ENCODE measurements around the gene FSIP2. TPM values are rescaled to one million over a fixed set of nuclear protein-coding genes. Genes with fewer than 3 reads are reported as not detected.

The FSIP2 gene
- total RNA-seq, 3 donors from 2014 or later (not counting 1 experiment from before 2014, with no cell fraction given): 0.79 to 1.5 (median 0.95) TPM

GRCh38 chr2:185796758-185797157 is 58.2 kb downstream of the FSIP2 start:
- no peaks in the 10 kb centered on the region for H3K4me1 Mint-ChIP-seq
- H3K4me1 ChIP-seq (ENCODE audit: control insufficient read depth, insufficient read depth, low read length): no peaks in the 10 kb centered on the region
- WGBS (ENCODE audit: insufficient coverage): 84% methylated on average over 2 of the region's 2 CpGs
- no peak overlapping the region for H3K4me3 ChIP-seq (ENCODE audit: low read length)
- ATAC-seq: no peak
- no peak overlapping the region for H3K4me3 Mint-ChIP-seq
- DNase-seq: no peak
- no peaks in the 10 kb centered on the region for H3K27me3 Mint-ChIP-seq (ENCODE audit: low read depth in 2 of 2)
- no peak overlapping the region for H3K27ac Mint-ChIP-seq
- H3K9me3 ChIP-seq (ENCODE audit: control insufficient read depth, insufficient read depth, low read length): no peaks in the 10 kb centered on the region
- no peaks in the 10 kb centered on the region for H3K27me3 ChIP-seq (ENCODE audit: control insufficient read depth, insufficient read depth, low read length)
- H3K36me3 ChIP-seq (ENCODE audit: control insufficient read depth, insufficient read depth, low read length): no peaks in the 10 kb centered on the region
- H3K9me3 Mint-ChIP-seq: peaks cover 0 to 8% of the 10 kb centered on the region in 2 donors
- H3K36me3 Mint-ChIP-seq: no peaks in the 10 kb centered on the region
- no peak for TF ChIP-seq CTCF (IDR thresholded peaks at IDR 0.05)
- intact Hi-C loops (cut with micrococcal nuclease): no loop called here
- H3K27ac ChIP-seq (ENCODE audit: low read length): no peak overlapping the region

- no peak overlapping the region for H3K27ac Mint-ChIP-seq
- no peak for TF ChIP-seq CTCF (IDR thresholded peaks at IDR 0.05)
- Histone ChIP-seq H3K9me3 (ENCODE audit: control insufficient read depth, insufficient read depth, low read length) (no peaks in the 10 kb centered on the region), H3K36me3 (ENCODE audit: control insufficient read depth, insufficient read depth, low read length) (no peaks in the 10 kb centered on the region), H3K4me3 (ENCODE audit: low read length) (no peak overlapping the region), H3K4me1 (ENCODE audit: control insufficient read depth, insufficient read depth, low read length) (no peaks in the 10 kb centered on the region), H3K27ac (ENCODE audit: low read length) (no peak overlapping the region), H3K27me3 (ENCODE audit: control insufficient read depth, insufficient read depth, low read length) (no peaks in the 10 kb centered on the region)
- ATAC-seq (no peak), DNase-seq (no peak)
- intact Hi-C loops (cut with micrococcal nuclease): no loop called here
- no peaks in the 10 kb centered on the region for H3K27me3 Mint-ChIP-seq (ENCODE audit: low read depth in 2 of 2)
- no peak overlapping the region for H3K4me3 Mint-ChIP-seq
- peaks cover 8% of the 10 kb centered on the region for H3K36me3 Mint-ChIP-seq
- peaks cover 12 to 18% of the 10 kb centered on the region in 2 donors for H3K9me3 Mint-ChIP-seq
- H3K4me1 Mint-ChIP-seq: no peaks in the 10 kb centered on the region
Measured at GRCh38 chr2:185802926-185803325, 64.3 kb downstream of the FSIP2 start.

GRCh38 chr2:185806783-185807182 is 68.2 kb downstream of the FSIP2 start:
- H3K9me3 ChIP-seq (ENCODE audit: control insufficient read depth, insufficient read depth, low read length): peaks cover 1% of the 10 kb centered on the region
- Mint-ChIP-seq H3K4me1 (no peaks in the 10 kb centered on the region), H3K36me3 (peaks cover 8% of the 10 kb centered on the region), H3K27me3 (ENCODE audit: low read depth in 2 of 2) (no peaks in the 10 kb centered on the region), H3K27ac (no peak overlapping the region), H3K9me3 (peaks cover 21% of the 10 kb centered on the region in 2 donors), H3K4me3 (no peak overlapping the region)
- no peaks in the 10 kb centered on the region for H3K4me1 ChIP-seq (ENCODE audit: control insufficient read depth, insufficient read depth, low read length)
- DNase-seq (no peak), ATAC-seq (no peak)
- H3K4me3 ChIP-seq (ENCODE audit: low read length): no peak overlapping the region
- intact Hi-C loops (cut with micrococcal nuclease): no loop called here
- no peaks in the 10 kb centered on the region for H3K36me3 ChIP-seq (ENCODE audit: control insufficient read depth, insufficient read depth, low read length)
- no peaks in the 10 kb centered on the region for H3K27me3 ChIP-seq (ENCODE audit: control insufficient read depth, insufficient read depth, low read length)
- no peak overlapping the region for H3K27ac ChIP-seq (ENCODE audit: low read length)
- TF ChIP-seq CTCF (IDR thresholded peaks at IDR 0.05): no peak

- intact Hi-C loops (cut with micrococcal nuclease): no loop called here
- Mint-ChIP-seq H3K27ac (no peak overlapping the region), H3K36me3 (peaks cover 8% of the 10 kb centered on the region), H3K4me1 (no peaks in the 10 kb centered on the region), H3K4me3 (no peak overlapping the region), H3K27me3 (ENCODE audit: low read depth in 2 of 2) (no peaks in the 10 kb centered on the region), H3K9me3 (peaks cover 21% of the 10 kb centered on the region in 2 donors)
- DNase-seq: no peak
- H3K4me1 ChIP-seq (ENCODE audit: control insufficient read depth, insufficient read depth, low read length): no peaks in the 10 kb centered on the region
- peak in 1 of 3 donors; percentile 52 for ATAC-seq
- no peaks in the 10 kb centered on the region for H3K36me3 ChIP-seq (ENCODE audit: control insufficient read depth, insufficient read depth, low read length)
- no peak overlapping the region for H3K27ac ChIP-seq (ENCODE audit: low read length)
- no peak overlapping the region for H3K4me3 ChIP-seq (ENCODE audit: low read length)
- TF ChIP-seq CTCF (IDR thresholded peaks at IDR 0.05): no peak
- H3K9me3 ChIP-seq (ENCODE audit: control insufficient read depth, insufficient read depth, low read length): peaks cover 6% of the 10 kb centered on the region
- no peaks in the 10 kb centered on the region for H3K27me3 ChIP-seq (ENCODE audit: control insufficient read depth, insufficient read depth, low read length)
- WGBS (ENCODE audit: insufficient coverage): 81% methylated on average over 1 of the region's 1 CpG
Measured at GRCh38 chr2:185807351-185807750, 68.7 kb downstream of the FSIP2 start.

Measured in natural killer cell (primary cell).